Activated naive CD8-positive, alpha-beta T cell treated with anti-CD3 and anti-CD28 coated beads, Interleukin-2, amount 50 U/mL, for 16 hours (primary cell): Measurements from ENCODE around the gene CD200R1L.

Experiments
- DNase-seq: peaks from one replicate; pipeline ENCODE4 v3.0.0-alpha.2; 2020; ENCODE audit warnings: low read depth, low spot score

Gene CD200R1L

GRCh38 chr3:112822064-112823055, 24.3 kb downstream of the CD200R1L start:
- DNase-seq = no peak

- DNase-seq = no peak
Measured at GRCh38 chr3:112818289-112818688, 28.4 kb downstream of the CD200R1L start.

- DNase-seq = no peak
Measured at GRCh38 chr3:112817797-112818196, 28.9 kb downstream of the CD200R1L start.

DNA sequence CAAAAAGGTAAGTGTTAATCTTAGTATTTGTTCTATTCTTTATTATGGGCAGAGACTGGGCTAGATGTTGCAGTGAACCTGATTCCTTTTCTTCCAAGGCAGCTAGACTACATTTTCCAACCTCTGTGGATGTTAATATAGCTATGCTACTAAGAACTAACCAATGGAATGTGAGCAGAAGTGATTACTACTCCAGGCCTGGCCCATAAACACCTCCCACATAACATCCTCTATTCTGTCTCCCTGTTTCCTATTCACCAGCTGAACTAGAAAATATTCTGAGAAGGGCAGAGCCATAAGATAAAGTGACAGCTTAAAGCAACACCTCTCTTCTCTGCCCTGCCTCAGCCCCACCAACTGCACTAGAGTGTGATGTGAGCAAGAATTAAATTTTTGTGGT, 29.4 kb downstream of the CD200R1L start:
- no peak for DNase-seq

DNA sequence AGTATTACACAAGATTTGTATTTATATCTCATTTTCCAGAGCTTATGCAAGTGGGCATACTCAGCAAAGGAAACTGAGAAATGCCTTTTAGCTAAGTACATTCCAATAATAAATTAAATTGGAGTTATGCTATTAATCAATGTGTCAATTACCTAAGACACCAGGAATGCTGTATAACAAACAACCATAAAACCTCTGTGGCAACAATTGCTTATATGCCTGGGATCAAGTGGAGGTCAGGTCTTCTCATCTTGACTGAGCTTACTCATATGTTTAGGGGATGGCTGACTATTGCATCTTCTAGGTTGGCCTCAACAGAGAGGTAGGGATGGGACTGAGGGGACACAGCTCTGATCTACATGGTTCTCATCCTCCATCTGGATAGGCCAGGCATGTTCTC, 30.7 kb downstream of the CD200R1L start:
- no peak for DNase-seq

GRCh38 chr3:112814266-112814665, 32.4 kb downstream of the CD200R1L start:
- no peak for DNase-seq

DNA sequence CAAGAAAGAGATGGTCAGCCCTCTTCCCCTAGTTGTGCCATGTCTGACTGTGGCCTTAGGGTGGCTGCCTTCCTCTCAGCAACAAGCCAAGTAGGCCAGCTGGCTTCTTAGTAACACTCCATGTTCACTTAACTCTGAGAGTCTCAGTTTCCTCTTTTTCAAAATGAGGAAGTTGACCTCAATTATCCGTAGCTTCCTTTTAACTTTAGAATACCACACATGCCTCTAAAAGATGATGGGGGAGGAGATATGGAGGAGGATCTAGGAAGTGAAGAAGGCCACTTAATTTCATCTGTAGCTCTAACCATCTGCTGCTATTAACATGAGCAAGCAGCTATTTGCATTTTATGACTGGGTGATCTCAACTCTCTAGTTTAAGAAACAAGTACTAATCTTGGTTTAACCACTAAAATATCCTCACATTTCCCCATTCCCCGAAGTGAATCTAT, 32.9 kb downstream of the CD200R1L start:
- DNase-seq = no peak

DNA sequence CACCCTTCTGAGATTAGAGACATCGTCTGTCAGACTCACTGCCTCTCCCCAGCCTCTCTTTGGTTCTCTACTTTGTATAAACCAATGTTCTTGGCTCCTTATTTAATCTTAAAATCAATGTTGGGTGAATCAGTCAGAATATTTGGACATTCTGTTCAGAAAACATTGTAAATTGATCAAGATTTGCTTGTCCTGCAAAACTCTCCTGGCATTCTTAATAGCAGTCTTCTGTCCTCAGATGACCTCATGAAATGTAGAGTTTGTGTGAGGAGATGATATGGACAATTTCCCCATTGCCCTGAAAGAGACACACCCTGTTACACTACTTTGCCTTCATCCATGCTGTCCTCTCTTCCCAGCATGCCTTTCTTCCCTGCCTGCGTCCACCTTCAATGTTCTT, 33.6 kb downstream of the CD200R1L start:
- DNase-seq = no peak

DNA sequence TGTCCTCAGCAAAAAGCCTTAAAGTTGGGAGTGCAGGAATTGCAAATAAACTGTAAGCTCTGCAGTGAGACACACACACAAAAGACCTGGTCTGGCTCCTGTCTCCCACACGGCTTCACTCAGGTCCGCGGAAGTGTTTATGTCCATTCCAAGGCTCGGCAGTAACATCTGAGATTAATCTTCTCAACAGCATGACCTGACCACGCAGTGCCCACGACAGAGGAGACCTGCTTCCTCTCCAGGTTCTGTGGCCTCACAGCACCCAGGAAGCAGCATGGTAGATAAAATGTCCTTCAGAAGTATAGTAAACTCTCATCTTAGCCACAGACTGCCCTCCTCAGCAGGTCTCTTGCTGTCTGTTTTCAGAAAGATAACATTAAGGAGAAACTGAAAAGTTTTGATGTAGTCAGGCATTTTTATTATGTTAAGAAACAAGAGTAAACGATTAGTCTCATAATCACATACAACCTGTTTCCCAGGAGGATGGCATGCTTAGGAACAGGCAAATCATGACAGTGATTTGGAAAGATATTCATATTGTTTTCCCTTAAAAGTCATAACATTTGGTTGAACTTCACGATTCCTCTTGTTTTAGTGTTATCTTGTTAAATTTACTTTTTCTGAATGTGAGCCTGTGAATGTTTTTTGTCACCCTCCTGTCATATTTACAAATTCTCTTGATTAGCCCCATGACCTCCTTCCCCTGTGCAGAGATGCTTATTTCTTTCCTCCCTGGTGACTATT, 34.6 kb downstream of the CD200R1L start:
- no peak for DNase-seq

DNA sequence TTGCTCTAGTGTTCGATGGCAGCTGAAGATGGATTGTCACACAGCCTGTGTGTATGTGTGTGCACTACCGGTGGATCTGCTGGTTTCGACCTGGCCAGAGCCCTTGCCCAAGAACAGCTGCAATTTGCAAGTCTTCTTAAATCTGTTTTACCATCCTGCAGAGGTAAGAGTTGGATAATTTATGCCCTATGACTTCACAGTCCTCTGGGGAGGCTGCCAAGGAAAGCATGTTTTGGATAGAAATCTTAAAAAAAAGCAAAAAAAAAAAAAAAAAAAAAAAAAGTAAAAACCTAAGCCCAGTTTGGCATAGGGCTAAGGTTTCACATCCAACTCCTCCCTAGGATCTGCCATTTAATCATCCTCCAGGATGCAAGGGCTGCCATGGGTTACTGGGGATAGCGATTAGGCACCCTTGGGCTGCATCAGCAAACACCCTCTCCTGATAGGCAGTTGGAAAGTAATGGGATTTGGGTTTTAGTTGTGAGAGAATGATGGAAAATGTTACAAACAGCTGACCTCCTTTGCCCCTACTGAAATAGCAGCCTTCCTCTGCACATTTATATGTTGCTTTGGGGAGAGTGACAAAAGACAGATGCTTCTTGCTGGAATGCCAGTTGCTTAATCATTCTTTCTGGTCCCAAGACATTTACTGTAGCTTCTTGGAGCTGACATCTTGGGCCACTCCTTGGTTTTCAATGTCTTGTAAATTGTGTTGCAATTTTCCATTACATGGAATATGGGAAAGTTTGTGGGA, 35.4 kb downstream of the CD200R1L start:
- DNase-seq = no peak

DNA sequence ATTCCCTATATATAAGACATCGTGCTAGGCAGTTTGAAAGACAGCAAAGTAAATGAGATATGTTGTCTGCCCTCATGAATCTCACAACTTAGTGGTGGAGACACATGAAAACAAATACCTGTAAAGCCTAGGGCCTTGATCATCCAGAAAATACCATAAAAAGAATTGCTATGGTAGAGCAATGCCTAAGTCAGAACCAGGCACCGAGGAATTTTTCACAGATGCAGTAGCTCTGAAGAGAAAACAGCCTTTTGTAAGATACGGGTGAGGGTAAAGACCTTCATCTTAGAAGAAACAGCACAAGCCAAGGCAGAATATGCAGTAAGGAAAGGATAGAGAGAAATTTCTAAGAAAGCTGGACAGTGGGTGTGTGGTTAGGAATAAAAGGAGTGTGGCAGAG, 36.1 kb downstream of the CD200R1L start:
- DNase-seq = no peak

- DNase-seq = no peak
Measured at GRCh38 chr3:112808136-112808535, 38.5 kb downstream of the CD200R1L start.

GRCh38 chr3:112807685-112808084, 39.0 kb downstream of the CD200R1L start:
- no peak for DNase-seq

DNA sequence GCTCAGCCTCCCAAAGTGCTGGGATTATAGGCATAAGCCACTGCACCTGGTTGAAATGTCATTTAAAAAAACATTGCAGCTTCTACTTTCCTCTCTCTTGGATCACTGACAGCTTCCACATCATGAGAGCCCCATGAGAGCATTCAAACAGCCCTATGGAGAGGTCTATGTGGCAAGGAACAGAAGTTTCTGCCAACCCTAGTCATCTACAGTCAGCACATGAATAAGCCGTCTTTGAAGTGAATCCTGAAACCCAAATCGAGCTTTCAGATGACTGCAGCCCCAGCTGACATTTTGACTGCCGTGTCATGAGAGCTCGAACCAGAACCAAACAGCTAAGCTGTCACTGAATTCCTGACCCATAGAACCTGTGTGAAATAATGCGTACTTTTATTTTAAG, 39.8 kb downstream of the CD200R1L start:
- DNase-seq = no peak

- DNase-seq = no peak
Measured at GRCh38 chr3:112805126-112805525, 41.5 kb downstream of the CD200R1L start.

GRCh38 chr3:112804021-112804420, 42.6 kb downstream of the CD200R1L start:
- DNase-seq = no peak

DNA sequence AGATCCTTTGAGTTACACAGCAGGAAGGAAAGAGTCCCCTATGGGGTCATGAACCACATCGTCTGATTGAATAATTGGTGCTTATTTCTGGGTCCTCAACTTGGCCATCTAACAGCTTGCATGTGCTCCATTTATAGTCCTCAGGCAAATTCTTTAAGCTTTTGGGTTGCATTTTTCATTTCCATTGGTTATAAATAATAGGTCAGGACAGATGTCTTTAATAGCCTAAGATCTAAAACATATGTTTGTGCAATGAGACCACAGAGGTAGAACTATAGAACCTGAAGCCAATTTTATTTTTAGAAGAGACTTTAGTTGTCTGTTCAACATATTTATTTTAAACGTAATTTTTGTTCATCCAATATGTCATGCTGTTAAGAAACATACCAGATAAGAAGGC, 43.2 kb downstream of the CD200R1L start:
- DNase-seq = no peak

DNA sequence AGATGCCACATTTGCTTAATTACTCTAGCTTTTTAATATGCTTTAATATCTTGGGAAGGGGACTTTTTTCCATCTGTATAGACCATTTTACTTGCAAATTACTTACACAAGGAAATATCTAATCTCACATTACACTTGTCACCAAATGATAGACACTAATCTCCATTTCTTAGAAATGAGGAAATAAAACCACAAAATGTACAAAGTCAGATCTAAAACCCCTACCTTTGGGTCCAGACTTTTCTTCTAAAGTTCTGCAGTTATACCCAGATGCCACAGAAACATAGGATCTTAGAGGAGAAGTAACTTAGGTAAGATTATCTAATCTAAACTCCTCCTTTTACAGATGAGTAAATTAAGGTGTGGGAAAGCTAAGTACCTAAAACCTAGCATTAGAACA, 44.3 kb downstream of the CD200R1L start:
- DNase-seq = no peak

DNA sequence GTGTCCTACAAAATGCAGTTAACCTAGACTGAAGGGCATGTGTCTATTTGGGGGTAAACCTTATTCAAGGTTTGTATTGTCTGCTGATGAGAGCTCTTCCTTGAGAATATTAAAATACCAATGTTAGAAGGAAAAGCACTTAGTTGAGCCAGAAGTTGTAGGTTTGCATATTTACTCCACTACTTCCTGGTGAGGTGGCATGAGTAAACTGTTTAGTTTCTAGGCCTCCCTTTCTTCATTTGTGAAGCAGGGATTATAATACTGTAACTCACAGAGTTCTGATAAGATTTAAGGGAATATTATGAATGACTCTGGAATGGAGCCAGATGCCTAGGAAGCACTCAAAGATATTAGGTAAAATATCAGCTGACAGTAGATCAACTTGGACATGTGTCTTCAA, 46.7 kb downstream of the CD200R1L start:
- no peak for DNase-seq

DNA sequence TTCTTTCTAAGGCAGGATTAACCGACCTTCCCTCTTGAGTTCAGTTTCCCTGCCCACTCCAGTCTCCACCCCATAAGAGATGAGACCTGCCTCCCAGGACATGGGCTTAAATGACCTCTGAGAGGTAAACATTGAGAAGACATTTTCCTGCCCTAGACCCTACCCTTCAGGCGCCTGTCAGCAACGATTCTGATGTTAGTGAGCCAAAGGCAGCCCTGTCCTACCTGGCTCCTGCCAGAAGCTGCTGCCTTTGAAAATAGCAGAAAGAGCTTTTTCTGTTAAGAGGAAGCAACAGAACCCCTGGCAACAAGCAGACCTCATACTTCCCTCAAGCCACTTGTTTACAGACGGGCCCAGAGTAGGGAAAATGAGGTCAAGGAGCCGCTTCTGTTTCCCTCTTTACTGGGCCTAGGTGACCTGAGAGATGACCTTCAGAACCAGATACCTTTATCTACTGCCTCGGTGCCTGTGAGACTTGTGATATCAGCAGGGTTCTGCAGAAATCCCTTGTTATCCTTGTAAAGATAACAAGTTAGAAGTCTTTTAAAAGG, 52.0 kb downstream of the CD200R1L start:
- DNase-seq = no peak

GRCh38 chr3:112793326-112794081, 53.2 kb downstream of the CD200R1L start:
- no peak for DNase-seq
